Trophoblast cell (in vitro differentiated cells and primary cell): ENCODE data around the gene SIK3.
A peak's percentile ranks its signal among the peaks of the same experiment; 100 is the strongest.

ENCODE experiments used
- DNase-seq, 2 donors: peaks; one replicate each; pipeline ENCODE4 v3.0.0-alpha.2; 2016
- H2AFZ ChIP-seq: 2 replicates; pipeline ENCODE4 v1.6.1; 2013; ENCODE audit warnings: low read length, moderate library complexity, mild to moderate bottlenecking; ENCODE audit not compliant: insufficient read depth, poor library complexity
- H2AK5ac ChIP-seq: 2 replicates; pipeline ENCODE4 v1.6.1; 2013; ENCODE audit warnings: mild to moderate bottlenecking, low read length
- H2BK120ac ChIP-seq: 2 replicates; pipeline ENCODE4 v1.6.1; 2013; ENCODE audit warnings: low read length, mild to moderate bottlenecking, moderate library complexity; ENCODE audit not compliant: insufficient read depth, poor library complexity
- H2BK12ac ChIP-seq: 2 replicates; pipeline ENCODE4 v1.6.1; 2013; ENCODE audit warnings: mild to moderate bottlenecking, low read length, moderate library complexity
- H2BK5ac ChIP-seq: 2 replicates; pipeline ENCODE4 v1.6.1; 2013; ENCODE audit warnings: low read length, low read depth, moderate library complexity, mild to moderate bottlenecking; ENCODE audit not compliant: poor library complexity
- H3K14ac ChIP-seq: 2 replicates; pipeline ENCODE4 v1.6.1; 2013; ENCODE audit warnings: mild to moderate bottlenecking, low read length
- H3K18ac ChIP-seq: 2 replicates; pipeline ENCODE4 v1.6.1; 2013; ENCODE audit warnings: mild to moderate bottlenecking, low read length
- H3K23ac ChIP-seq: 2 replicates; pipeline ENCODE4 v1.6.1; 2013; ENCODE audit warnings: low read length
- H3K27ac ChIP-seq: 2 replicates; pipeline ENCODE4 v1.5.1; 2013; ENCODE audit warnings: low read depth, mild to moderate bottlenecking, inconsistent platforms, low read length, moderate library complexity
- H3K27me3 ChIP-seq: 2 replicates; pipeline ENCODE4 v1.6.1; 2013; ENCODE audit warnings: inconsistent platforms, mild to moderate bottlenecking, low read length, moderate library complexity; ENCODE audit not compliant: insufficient read depth
- H3K36me3 ChIP-seq, 2 experiments: 1 replicate in 1 of 2; 2 replicates in 1 of 2; pipeline ENCODE4 v1.6.1; 2013; ENCODE audit warnings: low read length in 2 of 2, mild to moderate bottlenecking in 2 of 2, moderate library complexity in 1 of 2; ENCODE audit not compliant: insufficient read depth in 2 of 2, control insufficient read depth in 1 of 2
- H3K4ac ChIP-seq: 2 replicates; pipeline ENCODE4 v1.6.1; 2013; ENCODE audit warnings: low read depth, mild to moderate bottlenecking, low read length, moderate library complexity
- H3K4me1 ChIP-seq, 2 experiments: 1 replicate in 1 of 2; 2 replicates in 1 of 2; pipeline ENCODE4 v1.6.1; 2013; ENCODE audit warnings: low read length in 2 of 2, mild to moderate bottlenecking in 2 of 2, moderate library complexity in 1 of 2; ENCODE audit not compliant: insufficient read depth in 2 of 2, control insufficient read depth in 1 of 2
- H3K4me2 ChIP-seq: 2 replicates; pipeline ENCODE4 v1.6.1; 2013; ENCODE audit warnings: inconsistent platforms, mild to moderate bottlenecking, low read length, moderate library complexity
- H3K4me3 ChIP-seq: 2 replicates; pipeline ENCODE4 v1.5.1; 2013; ENCODE audit warnings: mild to moderate bottlenecking, low read depth, low read length, inconsistent platforms
- H3K79me1 ChIP-seq: one replicate; pipeline ENCODE4 v1.6.1; 2013; ENCODE audit warnings: low read length
- H3K79me2 ChIP-seq: 2 replicates; pipeline ENCODE4 v1.6.1; 2013; ENCODE audit warnings: low read length, mild to moderate bottlenecking; ENCODE audit not compliant: control insufficient read depth, insufficient read depth, poor library complexity
- H3K9ac ChIP-seq: 2 replicates; pipeline ENCODE4 v1.6.1; 2013; ENCODE audit warnings: mild to moderate bottlenecking, low read length
- H3K9me3 ChIP-seq: 2 replicates; pipeline ENCODE4 v1.6.1; 2013; ENCODE audit warnings: low read depth, mild to moderate bottlenecking, control low read depth, inconsistent platforms, low read length; ENCODE audit not compliant: insufficient read depth
- H4K12ac ChIP-seq: 2 replicates; pipeline ENCODE4 v1.6.1; 2013; ENCODE audit warnings: low read depth, mild to moderate bottlenecking, low read length, moderate library complexity
- H4K8ac ChIP-seq: 2 replicates; pipeline ENCODE4 v1.6.1; 2013; ENCODE audit warnings: low read depth, mild to moderate bottlenecking, low read length, moderate library complexity
- H4K91ac ChIP-seq: one replicate; pipeline ENCODE4 v1.6.1; 2013; ENCODE audit warnings: low read depth, mild to moderate bottlenecking, low read length, moderate library complexity
- WGBS: extraction: QIAGEN DNeasy Blood & Tissue Kit; methylation state at CpG from one replicate; pipeline ENCODE4 v1.1.7; 2013; ENCODE audit warnings: missing lambda C conversion rate; ENCODE audit not compliant: insufficient read length, insufficient coverage; ENCODE audit errors: extremely low coverage; 5-methylcytosine and 5-hydroxymethylcytosine counted together

The SIK3 gene

GRCh38 chr11:117037975-117038350 lies 60.3 kb downstream of the SIK3 start:
- H3K14ac ChIP-seq = no peak overlapping the region
- H3K23ac ChIP-seq = no peak overlapping the region
- H3K4ac ChIP-seq = no peak overlapping the region
- no peak overlapping the region for H3K4me3 ChIP-seq
- H3K18ac ChIP-seq = no peak overlapping the region
- H3K9ac ChIP-seq = no peak overlapping the region
- H2AK5ac ChIP-seq = no peak overlapping the region
- no peak overlapping the region for H2BK5ac ChIP-seq
- no peak overlapping the region for H2BK120ac ChIP-seq
- no peaks in the 10 kb centered on the region for H3K79me2 ChIP-seq
- H4K91ac ChIP-seq = no peak overlapping the region
- H3K4me2 ChIP-seq = no peak overlapping the region
- no peaks in the 10 kb centered on the region for H3K4me1 ChIP-seq
- no peak overlapping the region for H4K8ac ChIP-seq
- no peaks in the 10 kb centered on the region for H3K9me3 ChIP-seq
- WGBS = no CpG with 5 or more reads among the region's 1 CpG
- H2BK12ac ChIP-seq = no peak overlapping the region
- no peak overlapping the region for H3K27ac ChIP-seq
- no peaks in the 10 kb centered on the region for H3K27me3 ChIP-seq
- H2AFZ ChIP-seq = no peak overlapping the region
- no peak overlapping the region for H4K12ac ChIP-seq
- H3K36me3 ChIP-seq = no peaks in the 10 kb centered on the region
- no peaks in the 10 kb centered on the region for H3K79me1 ChIP-seq
- no peak for DNase-seq

GRCh38 chr11:117037279-117037974 lies 60.8 kb downstream of the SIK3 start:
- Histone ChIP-seq H2AFZ (no peak overlapping the region), H2BK5ac (no peak overlapping the region), H3K4ac (no peak overlapping the region), H3K9ac (no peak overlapping the region), H3K23ac (no peak overlapping the region), H4K12ac (no peak overlapping the region), H3K4me1 (no peaks in the 10 kb centered on the region), H3K9me3 (no peaks in the 10 kb centered on the region), H3K79me2 (no peaks in the 10 kb centered on the region), H3K4me3 (no peak overlapping the region), H2BK120ac (no peak overlapping the region), H3K18ac (no peak overlapping the region), H3K27ac (no peak overlapping the region), H3K27me3 (no peaks in the 10 kb centered on the region), H3K14ac (no peak overlapping the region), H2AK5ac (no peak overlapping the region), H3K4me2 (no peak overlapping the region), H3K79me1 (no peaks in the 10 kb centered on the region), H2BK12ac (no peak overlapping the region), H3K36me3 (no peaks in the 10 kb centered on the region), H4K91ac (no peak overlapping the region), H4K8ac (no peak overlapping the region)
- no CpG with 5 or more reads among the region's 1 CpG for WGBS
- DNase-seq = peak in 1 of 2 donors; percentile 48

GRCh38 chr11:117034901-117035300 lies 63.3 kb downstream of the SIK3 start:
- Histone ChIP-seq H3K79me1 (no peaks in the 10 kb centered on the region), H3K4me2 (no peak overlapping the region), H4K91ac (no peak overlapping the region), H3K27me3 (no peaks in the 10 kb centered on the region), H3K9me3 (no peaks in the 10 kb centered on the region), H2BK120ac (no peak overlapping the region), H3K27ac (no peak overlapping the region), H3K14ac (no peak overlapping the region), H3K9ac (no peak overlapping the region), H2BK12ac (no peak overlapping the region), H2AFZ (no peak overlapping the region), H3K4me3 (no peak overlapping the region), H3K79me2 (no peaks in the 10 kb centered on the region), H4K12ac (no peak overlapping the region), H2BK5ac (no peak overlapping the region), H2AK5ac (no peak overlapping the region), H3K36me3 (no peaks in the 10 kb centered on the region), H4K8ac (no peak overlapping the region), H3K4ac (no peak overlapping the region), H3K23ac (no peak overlapping the region), H3K18ac (no peak overlapping the region), H3K4me1 (no peaks in the 10 kb centered on the region)
- no peak for DNase-seq

GRCh38 chr11:117026593-117027330 lies 71.5 kb downstream of the SIK3 start:
- Histone ChIP-seq H3K23ac (no peak overlapping the region), H2AFZ (no peak overlapping the region), H3K4me1 (no peaks in the 10 kb centered on the region), H3K27me3 (no peaks in the 10 kb centered on the region), H3K79me1 (no peaks in the 10 kb centered on the region), H3K18ac (no peak overlapping the region), H3K4me2 (no peak overlapping the region), H4K91ac (no peak overlapping the region), H3K79me2 (no peaks in the 10 kb centered on the region), H3K4me3 (no peak overlapping the region), H3K4ac (no peak overlapping the region), H2BK5ac (no peak overlapping the region), H3K14ac (no peak overlapping the region), H2BK120ac (no peak overlapping the region), H2AK5ac (no peak overlapping the region), H3K27ac (no peak overlapping the region), H3K36me3 (no peaks in the 10 kb centered on the region), H3K9me3 (no peaks in the 10 kb centered on the region), H2BK12ac (no peak overlapping the region), H3K9ac (no peak overlapping the region), H4K8ac (no peak overlapping the region), H4K12ac (no peak overlapping the region)
- peak; percentile 37 to 87 for DNase-seq
- WGBS = no CpG with 5 or more reads among the region's 6 CpGs
